Measurements from ENCODE around the gene TMC6.
A peak's percentile ranks its signal among the peaks of the same experiment; 100 is the strongest.

Gene TMC6

DNA sequence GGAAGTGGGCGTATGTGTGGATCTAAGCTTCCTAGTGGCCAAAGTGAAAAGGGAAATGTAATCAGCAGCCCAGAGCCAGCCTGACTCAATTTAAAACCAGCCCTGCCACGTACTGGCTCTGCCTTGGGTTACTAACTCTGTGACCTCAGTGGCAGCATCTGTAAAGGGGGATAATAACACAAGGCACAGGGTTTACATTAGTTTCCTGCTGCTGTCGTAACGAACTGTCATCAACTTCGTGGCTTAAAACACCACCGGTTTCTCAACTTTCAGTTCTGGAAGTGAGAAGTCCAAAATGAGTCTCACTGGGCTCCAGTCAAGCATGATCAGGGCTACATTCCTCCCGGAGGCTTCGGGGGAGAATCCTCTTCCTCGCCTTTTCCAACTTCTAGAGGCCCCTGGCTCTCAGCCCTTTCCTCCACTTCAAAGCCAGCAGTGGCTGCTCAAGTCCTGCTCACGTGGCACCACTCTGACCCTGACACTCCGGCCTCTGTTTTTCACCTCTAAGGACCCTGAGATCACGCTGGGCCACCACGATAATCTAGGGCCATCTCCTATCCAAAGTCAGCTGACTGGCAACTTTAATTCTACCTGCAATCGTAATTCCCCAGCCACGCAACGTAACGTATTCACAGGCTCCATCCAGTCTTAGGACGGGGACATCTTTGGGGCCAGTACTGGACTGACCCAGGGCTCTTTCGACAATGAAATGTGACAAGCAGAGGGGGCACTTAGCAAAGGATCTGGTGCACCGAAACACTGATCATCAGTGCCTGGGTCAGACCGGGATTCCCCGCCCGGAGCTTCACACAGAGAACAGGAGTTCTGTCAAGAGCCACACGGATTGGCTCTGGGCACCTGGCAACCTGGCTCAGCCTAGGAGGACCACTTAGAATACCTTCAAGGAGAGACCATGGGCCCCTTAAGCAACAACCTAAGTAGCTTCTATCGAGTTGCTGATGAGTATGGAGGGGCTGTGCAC lies 14.5 kb downstream of the TMC6 start:
- H3K4me3 ChIP-seq = no peak overlapping the region
- H3K27ac ChIP-seq = peak overlapping the region in 1 of 21 experiments; percentile 21

DNA sequence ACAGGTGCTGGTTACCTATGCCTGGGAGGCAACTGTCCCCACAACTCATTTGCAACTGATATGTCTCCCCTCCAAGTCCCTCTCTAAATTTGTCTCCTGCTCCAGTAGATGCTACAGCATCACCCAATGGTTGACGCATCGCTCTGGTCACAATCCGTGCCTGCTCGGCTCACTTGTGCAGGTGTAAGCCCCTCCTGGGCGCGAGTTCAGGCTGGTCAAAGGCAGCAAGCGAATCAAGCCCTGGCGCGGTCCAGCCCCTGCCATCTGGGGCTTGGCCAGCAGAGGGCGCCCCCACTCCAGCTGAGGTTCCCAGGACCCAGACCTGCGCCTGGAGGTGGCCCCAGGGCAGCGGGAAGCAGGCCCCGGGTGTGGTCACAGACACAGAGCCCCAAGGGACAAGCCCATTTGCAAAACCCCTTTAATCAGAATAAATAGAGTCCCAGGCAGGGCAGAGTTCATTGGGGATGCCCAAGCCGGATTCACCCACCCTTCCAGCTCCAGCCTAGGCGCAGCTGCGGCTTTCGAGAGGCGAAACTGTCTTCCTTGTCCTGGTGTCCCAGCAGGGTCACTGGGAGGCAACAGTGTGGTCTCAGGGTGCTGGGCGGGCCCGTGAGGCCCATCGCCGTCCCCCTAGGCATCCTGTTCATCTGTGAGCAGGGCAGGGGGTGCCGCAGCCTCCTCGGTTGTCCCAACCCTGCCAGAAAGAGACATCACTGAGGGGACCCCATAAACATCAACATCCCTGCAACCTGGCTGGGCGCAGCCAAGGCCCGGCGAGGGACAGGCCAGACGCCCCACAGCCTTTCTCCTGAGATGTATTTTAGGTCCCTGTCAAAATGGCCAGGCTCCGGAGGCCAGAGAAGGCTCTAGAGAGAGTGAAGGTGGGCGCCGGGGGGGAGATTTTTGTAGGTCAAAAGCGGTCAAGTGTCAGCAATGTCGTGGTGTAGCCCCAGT lies 15.8 kb downstream of the TMC6 start:
- Histone ChIP-seq H3K27ac (peak overlapping the region in 1 of 21 experiments; percentile 37), H3K4me3 (no peak overlapping the region)

DNA sequence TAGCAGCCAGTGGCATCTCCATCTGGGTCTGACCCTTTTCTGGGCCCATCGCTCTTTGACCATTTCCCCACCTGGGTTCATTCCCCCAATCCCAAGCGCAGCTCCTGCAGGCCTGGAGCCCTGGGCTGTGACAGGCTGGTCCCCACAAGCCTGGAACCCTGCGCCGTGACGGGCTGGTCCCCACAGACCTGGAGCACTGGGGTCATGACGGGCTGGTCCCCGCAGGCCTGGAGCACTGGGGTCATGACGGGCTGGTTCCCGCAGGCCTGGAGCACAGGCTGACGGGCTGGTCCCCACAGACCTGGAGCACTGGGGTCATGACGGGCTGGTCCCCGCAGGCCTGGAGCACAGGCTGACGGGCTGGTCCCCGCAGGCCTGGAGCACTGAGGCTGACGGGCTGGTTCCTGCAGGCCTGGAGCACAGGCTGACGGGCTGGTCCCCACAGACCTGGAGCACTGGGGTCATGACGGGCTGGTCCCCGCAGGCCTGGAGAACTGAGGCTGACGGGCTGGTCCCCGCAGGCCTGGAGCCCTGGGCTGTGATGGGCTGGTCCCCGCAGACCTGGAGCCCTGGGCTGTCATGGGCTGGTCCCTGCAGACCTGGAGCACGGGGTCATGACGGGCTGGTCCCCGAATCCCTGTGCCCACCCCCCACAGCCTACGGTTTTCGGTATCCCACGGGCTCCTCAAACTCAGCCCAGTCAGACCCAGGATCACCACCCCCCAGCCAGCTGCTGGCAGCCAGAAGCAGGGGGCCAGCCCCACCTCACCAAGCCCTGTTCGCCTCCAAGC lies 16.6 kb downstream of the TMC6 start:
- Histone ChIP-seq H3K4me3 (no peak overlapping the region), H3K27ac (no peak overlapping the region)

DNA sequence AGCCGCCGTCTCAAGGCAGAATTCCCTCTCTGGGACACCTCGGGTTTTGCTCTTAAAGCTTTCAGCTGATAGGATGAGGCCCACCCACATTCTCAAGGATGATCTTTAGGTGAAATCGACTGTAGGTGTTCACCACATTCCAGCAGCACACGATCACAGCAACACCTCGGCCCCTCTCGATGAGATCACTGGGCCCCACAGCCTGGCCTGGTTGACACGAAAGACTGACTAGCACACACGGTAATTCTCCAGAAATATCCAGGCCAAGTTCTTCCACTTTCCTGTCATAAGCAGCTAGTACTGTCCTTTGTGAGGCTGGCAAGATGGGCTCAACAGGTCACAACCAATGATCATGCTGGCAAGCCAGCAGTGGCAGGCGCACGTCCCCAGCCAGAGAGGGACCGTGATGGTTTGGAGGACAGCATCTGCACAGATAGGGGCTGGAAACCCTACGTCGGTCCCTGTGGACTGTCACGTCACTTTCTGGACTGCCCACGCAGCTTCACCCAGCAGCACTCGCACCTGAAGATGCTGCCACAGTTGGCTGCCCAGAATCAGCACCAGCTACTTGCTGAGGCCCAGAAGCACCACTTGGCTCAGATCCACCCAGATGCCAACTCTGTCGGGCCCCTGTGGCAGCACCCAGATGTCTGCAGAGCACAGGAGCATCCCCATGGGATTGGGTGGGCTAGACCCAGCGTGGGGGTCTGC lies 17.4 kb downstream of the TMC6 start:
- Histone ChIP-seq H3K4me3 (no peak overlapping the region), H3K27ac (no peak overlapping the region)

DNA sequence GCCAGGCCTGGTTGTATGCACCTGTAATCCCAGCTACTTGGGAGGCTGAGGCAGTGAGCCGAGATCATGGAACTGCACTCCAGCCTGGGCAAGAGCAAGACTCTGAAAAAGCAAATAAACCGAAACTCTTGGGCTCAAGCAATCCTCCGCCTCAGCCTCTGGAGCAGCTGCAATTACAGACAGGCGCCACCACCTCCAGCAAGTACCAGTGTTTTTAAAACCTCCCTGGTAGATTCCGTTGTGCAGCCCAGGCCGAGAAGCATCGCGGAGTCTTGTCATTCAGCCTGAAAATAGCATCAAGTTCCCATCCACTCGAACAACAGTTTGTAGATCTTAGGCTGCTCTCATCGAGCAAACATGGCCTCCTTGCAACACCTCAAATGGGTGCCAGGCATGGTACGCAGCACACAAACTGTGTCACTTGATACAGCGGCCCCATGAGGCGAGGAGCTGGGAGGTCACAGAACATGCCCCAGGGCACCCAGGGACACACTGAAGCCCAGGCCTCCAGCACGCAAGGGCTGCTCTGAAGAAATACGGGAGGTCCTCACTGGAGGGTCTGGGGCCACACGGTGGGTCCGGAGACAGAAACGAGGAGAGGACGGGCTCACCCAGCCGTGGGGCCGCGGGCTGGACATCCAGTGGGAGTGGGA lies 18.1 kb downstream of the TMC6 start:
- Histone ChIP-seq H3K4me3 (no peak overlapping the region), H3K27ac (no peak overlapping the region)

DNA sequence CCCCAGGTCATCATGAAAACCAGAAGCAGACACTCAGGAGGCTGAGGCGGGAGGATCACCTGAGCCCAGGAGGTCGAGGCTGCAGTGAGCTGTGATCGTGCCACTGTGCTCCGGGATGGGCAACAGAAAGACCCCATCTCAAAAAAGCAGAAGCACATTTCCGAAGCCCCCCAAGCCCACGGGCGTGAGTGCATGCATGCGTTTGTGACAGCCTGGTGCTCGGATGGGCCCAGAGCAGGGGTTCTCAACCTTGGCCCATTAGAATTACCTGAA lies 19.1 kb downstream of the TMC6 start:
- Histone ChIP-seq H3K4me3 (no peak overlapping the region), H3K27ac (no peak overlapping the region)

DNA sequence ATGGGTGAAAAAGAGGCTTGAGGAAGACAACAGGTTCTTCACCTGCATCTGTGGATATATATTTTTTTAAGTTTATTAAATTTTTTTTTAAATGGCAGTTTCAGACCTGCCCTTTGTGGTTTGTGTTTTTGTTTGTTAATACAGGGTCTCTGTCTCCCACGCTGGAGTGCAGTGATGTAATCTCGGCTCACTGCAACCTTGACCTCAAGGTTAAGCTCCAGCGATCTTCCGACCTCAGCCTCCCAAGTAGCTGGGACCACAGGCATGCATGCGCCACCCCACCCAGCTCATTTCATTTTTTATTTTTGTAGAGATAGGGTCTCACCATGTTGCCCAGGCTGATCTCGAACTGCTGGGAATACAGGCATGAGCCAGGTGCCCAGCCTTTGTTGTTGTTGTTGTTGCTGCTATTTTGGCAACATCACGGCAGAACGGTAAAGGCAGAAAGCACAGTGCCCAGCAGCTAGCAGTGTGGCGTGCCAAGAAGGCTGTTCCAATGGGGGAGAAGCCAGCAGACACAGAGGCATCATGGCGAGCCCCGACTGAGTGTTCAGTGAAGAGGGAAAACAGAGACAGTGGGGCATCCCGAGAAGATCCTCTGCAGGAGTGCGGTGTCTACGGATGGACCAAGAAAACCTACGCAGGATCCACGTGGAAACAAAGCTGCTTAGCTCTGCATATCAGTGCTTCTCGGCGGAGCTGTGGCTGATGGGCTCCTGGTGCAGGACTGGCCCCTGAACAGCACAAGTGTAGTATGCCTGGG lies 19.6 kb downstream of the TMC6 start:
- Histone ChIP-seq H3K4me3 (no peak overlapping the region), H3K27ac (no peak overlapping the region)

DNA sequence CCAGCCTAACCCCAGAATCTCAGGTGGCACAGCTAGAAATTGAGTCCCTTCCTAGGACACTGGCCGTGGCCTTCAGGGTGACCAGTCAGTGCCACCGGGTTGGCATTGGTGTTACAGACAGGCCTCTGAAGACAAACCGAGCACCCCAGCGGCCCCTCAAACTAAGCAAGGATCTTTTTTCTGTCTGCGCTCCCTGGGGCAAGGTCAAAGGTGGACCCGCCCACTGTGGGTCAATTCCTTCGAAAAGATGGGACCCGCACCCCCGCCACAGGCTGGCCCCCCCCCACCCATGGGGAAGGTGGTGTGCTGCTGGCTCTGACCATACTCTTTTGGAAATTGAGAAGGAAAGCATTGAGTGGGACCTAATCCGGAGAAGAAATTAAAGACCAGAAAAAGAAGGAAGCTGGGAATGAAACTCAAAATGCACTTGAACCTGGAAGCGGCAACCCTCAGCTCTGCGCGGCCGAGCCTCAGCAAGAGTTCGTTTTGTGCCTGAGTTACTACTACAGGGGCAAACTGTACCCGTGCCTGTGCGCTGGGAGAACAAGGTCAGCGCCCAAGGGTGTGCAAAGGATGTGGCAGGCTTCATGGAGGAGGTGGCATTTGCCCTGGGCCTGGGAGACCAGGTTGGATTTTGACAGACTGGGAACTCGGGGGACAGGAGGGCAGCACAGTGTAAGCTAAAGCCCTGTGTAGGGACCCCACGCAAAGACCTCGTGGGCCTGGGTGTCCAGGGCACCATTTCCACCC lies 20.4 kb downstream of the TMC6 start:
- H3K4me3 ChIP-seq = no peak overlapping the region
- no peak overlapping the region for H3K27ac ChIP-seq

DNA sequence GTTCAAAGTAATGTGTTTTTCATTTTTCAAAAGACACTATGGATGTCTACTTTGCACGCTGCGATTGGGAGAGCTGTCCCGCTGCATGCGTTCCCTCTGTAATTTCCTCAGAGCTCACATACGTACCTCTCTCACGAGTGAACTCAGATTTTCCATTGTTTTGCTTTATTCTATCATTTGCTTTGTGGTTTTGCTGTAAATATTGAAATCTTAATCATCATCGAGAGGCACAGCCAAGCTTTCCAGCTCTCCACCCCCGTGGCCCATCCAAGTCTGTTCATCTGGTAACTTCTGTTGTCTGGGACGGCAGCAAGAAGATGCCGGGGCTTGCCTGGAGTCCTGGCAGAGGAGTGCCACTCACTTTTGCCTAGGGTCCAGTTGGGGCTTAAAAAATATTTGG lies 21.1 kb downstream of the TMC6 start:
- H3K27ac ChIP-seq = no peak overlapping the region
- no peak overlapping the region for H3K4me3 ChIP-seq

DNA sequence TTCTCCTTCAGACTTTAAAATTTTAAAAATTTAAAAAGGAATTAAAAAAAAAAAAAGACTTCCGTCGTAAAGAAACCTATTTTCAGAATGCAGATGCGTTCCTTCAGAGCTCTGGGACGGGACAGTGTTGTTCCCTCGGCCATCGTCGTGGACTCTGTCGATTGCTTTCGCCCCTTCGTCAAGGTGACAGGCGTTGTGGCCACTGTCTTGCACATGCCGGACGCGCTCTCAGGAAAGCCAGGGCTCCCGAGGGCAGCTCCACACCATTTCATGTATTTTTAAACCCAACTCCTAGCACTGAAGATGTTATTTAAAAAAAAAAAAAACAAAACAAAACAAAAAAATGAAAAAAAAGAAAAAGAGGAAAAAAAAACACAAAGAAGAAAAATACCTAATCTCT lies 22.3 kb downstream of the TMC6 start:
- no peak overlapping the region for H3K27ac ChIP-seq
- no peak overlapping the region for H3K4me3 ChIP-seq

DNA sequence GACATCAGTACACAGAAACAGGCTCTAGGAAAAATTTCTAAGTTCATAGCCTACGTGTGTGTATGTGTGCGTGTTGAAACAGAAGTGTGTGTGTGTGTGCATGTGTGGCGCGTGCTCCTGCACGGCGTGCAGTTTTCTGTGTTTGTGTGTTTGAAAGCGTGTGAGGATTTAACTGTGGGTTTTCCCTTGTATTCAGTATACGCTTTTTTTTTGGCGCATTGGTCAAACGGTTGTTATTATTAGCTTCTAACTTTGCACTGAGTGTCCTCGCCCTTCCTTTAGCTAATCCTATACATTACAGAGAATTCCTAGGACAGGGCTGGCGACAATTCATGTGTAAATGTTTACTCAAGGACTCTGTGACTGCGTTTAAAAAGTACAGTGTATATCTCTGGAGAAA lies 23.0 kb downstream of the TMC6 start:
- H3K27ac ChIP-seq = no peak overlapping the region
- no peak overlapping the region for H3K4me3 ChIP-seq

DNA sequence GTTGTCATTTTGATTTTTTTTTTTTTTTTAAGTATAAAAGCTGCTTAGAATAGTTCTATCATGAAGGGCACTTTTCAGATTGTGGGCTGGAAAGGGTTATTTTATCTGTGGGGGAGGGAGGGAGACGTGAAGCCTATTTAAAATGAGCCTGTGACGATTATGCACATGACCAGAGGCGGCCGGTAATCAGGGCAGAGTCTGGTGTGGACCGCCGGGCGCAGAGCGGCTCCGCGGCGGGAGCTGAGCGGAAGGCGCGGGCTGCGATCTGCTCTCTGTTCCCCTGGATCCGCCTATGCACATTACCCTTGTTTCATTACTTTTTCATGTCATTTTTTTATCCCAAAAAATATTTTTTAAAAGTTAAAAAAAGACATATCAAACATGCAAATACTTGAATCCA lies 23.5 kb downstream of the TMC6 start:
- no peak overlapping the region for H3K27ac ChIP-seq
- no peak overlapping the region for H3K4me3 ChIP-seq

DNA sequence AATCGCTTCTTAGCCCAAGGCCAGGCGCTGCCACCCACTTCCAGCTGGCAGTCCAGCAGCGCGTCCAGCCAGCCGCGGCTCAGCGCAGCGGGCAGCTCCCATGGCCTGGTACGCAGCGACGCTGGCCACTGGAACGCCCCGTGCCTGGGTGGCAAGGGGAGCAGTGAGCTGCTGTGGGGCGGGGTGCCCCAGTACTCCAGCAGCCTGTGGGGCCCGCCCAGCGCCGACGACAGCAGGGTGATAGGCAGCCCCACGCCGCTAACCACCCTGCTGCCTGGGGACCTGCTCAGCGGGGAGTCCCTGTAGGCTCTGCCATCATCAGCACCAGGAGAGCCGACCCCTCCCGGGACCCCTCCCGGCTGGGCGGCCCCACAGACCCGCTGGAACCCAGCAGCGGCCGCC lies 24.0 kb downstream of the TMC6 start:
- H3K4me3 ChIP-seq = no peak overlapping the region
- H3K27ac ChIP-seq = no peak overlapping the region

DNA sequence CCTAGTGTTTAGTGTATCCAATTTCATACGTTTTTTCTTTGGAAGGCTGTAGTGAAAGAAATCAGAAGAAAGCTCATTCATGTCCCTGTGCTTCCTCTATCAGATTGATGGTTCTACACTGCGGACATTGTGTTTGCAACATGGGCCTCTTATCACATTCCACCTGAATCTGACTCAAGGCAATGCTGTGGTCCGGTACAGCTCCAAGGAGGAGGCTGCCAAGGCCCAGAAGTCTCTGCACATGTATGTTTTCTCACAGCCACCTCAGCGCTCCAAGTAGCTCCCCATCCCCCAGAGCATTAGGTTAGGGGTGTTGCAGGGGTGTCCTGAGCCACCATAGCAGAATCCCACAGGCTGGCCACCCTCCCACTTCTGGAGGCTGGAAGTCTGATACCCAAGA lies 25.2 kb downstream of the TMC6 start:
- Histone ChIP-seq H3K4me3 (no peak overlapping the region), H3K27ac (no peak overlapping the region)

DNA sequence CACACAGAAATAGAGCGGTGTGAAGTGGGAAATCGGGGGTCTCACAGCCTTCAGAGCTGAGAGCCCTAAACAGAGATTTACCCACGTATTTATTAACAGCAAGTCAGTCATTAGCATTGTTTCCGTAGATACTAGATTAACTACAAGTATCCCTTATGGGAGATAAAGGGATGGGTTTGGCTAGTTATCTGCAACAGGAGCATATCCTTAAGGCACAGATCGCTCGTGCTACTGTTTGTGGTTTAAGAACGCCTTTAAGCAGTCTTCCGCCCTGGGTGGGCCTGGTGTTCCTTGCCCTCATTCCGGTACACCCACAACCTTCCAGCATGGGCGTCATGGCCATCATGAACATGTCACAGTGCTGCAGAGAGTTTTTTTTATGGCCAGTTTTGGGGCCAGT lies 27.0 kb downstream of the TMC6 start:
- H3K27ac ChIP-seq = no peak overlapping the region
- no peak overlapping the region for H3K4me3 ChIP-seq

DNA sequence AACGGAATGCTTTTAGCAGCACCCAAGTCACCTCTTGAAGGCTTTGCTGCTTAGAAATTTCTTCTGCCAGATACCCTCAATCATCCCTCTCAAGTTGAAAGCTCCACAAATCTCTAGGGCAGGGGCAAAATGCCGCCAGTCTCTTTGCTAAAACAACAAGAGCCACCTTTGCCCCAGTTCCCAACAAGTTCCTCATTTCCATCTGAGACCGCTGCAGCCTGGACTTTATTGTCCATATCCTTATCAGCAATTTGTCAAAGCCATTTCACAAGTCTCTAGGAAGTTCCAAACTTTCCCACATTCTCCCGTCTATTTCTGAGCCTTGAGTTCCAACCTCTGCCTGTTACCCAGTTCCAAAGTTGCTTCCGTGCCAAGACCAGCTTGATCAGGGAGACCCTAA lies 27.4 kb downstream of the TMC6 start:
- H3K4me3 ChIP-seq = no peak overlapping the region
- no peak overlapping the region for H3K27ac ChIP-seq

DNA sequence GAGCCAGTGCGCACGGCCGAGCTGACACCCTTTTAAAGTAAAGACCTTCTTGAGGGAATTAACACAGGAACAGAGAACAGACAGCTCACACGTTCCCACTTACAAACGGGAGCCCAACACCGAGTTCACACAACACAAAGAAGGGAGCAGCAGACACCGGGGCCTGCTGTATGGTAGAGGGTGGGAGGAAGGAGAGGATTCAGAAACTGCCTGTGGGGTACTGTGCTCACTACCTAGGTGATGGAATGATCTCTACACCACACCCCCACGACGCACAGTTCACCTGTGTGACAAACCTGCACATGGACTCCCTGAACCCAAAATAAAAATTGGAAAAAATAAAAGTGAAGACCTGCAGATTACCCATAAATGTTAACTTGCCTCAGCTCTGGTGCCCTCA lies 32.5 kb downstream of the TMC6 start:
- Histone ChIP-seq H3K27ac (no peak overlapping the region), H3K4me3 (no peak overlapping the region)

DNA sequence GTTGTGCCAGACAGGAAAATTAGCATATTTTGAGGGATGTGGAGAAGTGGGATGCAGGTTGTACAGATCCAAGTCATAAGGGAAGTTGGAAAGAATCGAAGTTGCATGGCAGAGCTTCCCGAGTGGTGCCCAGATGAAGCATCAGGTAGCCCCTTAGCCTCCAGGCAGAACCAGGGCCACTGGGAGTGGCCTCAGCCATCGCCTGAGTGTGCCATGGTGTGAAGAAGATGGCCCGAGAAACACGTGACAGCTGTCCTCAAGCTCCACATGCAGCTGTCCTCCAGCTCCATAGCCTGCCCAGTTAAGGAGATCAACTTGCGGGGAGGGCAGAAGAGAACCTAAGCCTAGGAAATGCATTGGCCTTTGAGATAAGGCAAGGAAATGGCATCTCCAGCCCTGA lies 33.5 kb downstream of the TMC6 start:
- no peak overlapping the region for H3K4me3 ChIP-seq
- H3K27ac ChIP-seq = no peak overlapping the region
